Transverse colon (tissue), 4 donors: ENCODE data around the gene MYZAP. TPM values are rescaled to one million over a fixed set of nuclear protein-coding genes. Genes with fewer than 3 reads are reported as not detected.

Experiments
- DNase-seq: peaks from one replicate; pipeline ENCODE4 v3.0.0-alpha.2; 2019
- H3K27ac ChIP-seq, 4 donors: fragments of 200-600 bp; sonication (generic); 2 replicates each; pipeline ENCODE4 v1.5.1; 2016 to 2018; ENCODE audit warnings: inconsistent platforms in 4 of 4
- H3K27me3 ChIP-seq: fragments of 200-600 bp; sonication (generic); 2 replicates; pipeline ENCODE4 v1.5.1; 2017; ENCODE audit warnings: inconsistent platforms
- H3K36me3 ChIP-seq, 4 donors: fragments of 200-600 bp; sonication (generic); 2 replicates each; pipeline ENCODE4 v1.5.1; 2017 to 2019; ENCODE audit warnings: inconsistent platforms in 4 of 4
- H3K4me1 ChIP-seq, 4 donors: fragments of 200-600 bp; sonication (generic); 2 replicates each; pipeline ENCODE4 v1.5.1; 2017 to 2020; ENCODE audit warnings: inconsistent platforms in 4 of 4
- H3K4me3 ChIP-seq, 4 donors: fragments of 200-600 bp; sonication (generic); 1 replicate in 1 of 4; 2 replicates in 3 of 4; pipeline versions ENCODE4 v1.5.1 to v1.6.1; 2017 to 2019; ENCODE audit warnings: inconsistent platforms in 4 of 4
- H3K9me3 ChIP-seq, 2 donors: fragments of 200-600 bp; sonication (generic); 2 replicates each; pipeline ENCODE4 v1.5.1; 2017 to 2019; ENCODE audit warnings: inconsistent platforms in 2 of 2
- CTCF ChIP-seq, 5 experiments: fragments of 200-600 bp in 3 of 5; fragments of 450-650 bp in 2 of 5; sonication (generic) in 3 of 5; IDR thresholded peaks; 1 replicate in 2 of 5; 2 replicates in 3 of 5; pipeline ENCODE4 v1.5.1; 2016 to 2017; ENCODE audit warnings: antibody characterized with exemption in 5 of 5, inconsistent platforms in 3 of 5, mild to moderate bottlenecking in 2 of 5, moderate library complexity in 1 of 5
- EP300 ChIP-seq: sonication (generic); formaldehyde crosslinking; IDR thresholded peaks from one replicate; pipeline ENCODE4 v1.6.1; 2017; ENCODE audit warnings: antibody characterized with exemption, low read depth
- POLR2A ChIP-seq: fragments of 450-650 bp; IDR thresholded peaks from one replicate; pipeline ENCODE4 v1.6.1; 2016; ENCODE audit warnings: antibody characterized with exemption, mild to moderate bottlenecking, moderate library complexity
- POLR2AphosphoS5 ChIP-seq, 3 donors: sonication (generic); formaldehyde crosslinking; IDR thresholded peaks; one replicate each; pipeline ENCODE4 v1.6.1; 2016; ENCODE audit warnings: antibody characterized with exemption in 3 of 3
- WGBS, 2 donors: methylation state at CpG; one replicate each; pipeline ENCODE4 v1.1.5; 2018; ENCODE audit warnings: low coverage in 1 of 2; 5-methylcytosine and 5-hydroxymethylcytosine counted together
- in situ Hi-C, 4 donors: fragments of 200-750 bp; cut with MboI; loops; one replicate each; pipeline versions ENCODE4 v1.15.0 to v1.15.1; 2017; ENCODE audit warnings: low sequenced_read_pairs in 3 of 4, low pct_ligation_motif_present in 1 of 4, low pct_unique_long_range_greater_than_20kb in 1 of 4
- intact Hi-C: fragments of 100-400 bp; cut with DNase I; formaldehyde crosslinking; loops from one replicate; pipeline ENCODE4 v1.15.1; 2023; ENCODE audit warnings: low total_unique reads
- total RNA-seq, 4 donors: library from RNA; depleted of rRNA; stranded (reverse); fragments of >200 nt; gene quantifications; one replicate each; pipeline ENCODE4 v1.1.0, GENCODE V29; 2016

Gene MYZAP
- total RNA-seq, 4 donors from 2014 or later, result 1.00 to 24.3 (median 10.7) TPM

- H3K9me3 ChIP-seq, result no peaks in the 10 kb centered on the region
- WGBS, 2 donors, result 52% methylated on average over 8 of the region's 8 CpGs; no CpG with 5 or more reads in 1 of the 2 donors
- no peaks in the 10 kb centered on the region for H3K27me3 ChIP-seq
- in situ Hi-C loops, result loop anchor here in 1 of 4 donors (25.0 kb wide), 1 partner anchor 435 kb away; the partner anchor contains the start of gene ALDH1A2
- H3K4me1 ChIP-seq, result peaks cover 0 to 4% (median 0%) of the 10 kb centered on the region in 4 donors
- no peak overlapping the region for H3K4me3 ChIP-seq
- no peak for DNase-seq
- intact Hi-C loops, result no loop called here
- TF ChIP-seq EP300 (no peak), CTCF (IDR thresholded peaks at IDR 0.05) (no peak), POLR2A (no peak), POLR2AphosphoS5 (IDR thresholded peaks at IDR 0.05) (no peak)
- H3K36me3 ChIP-seq, result peaks cover 0 to 6% (median 3%) of the 10 kb centered on the region in 4 donors
- no peak overlapping the region for H3K27ac ChIP-seq
Observed at GRCh38 chr15:57626713-57627440, 35.2 kb downstream of the MYZAP start.

- peaks cover 0 to 6% (median 0%) of the 10 kb centered on the region in 4 donors for H3K36me3 ChIP-seq
- H3K27ac ChIP-seq, result no peak overlapping the region
- H3K9me3 ChIP-seq, result no peaks in the 10 kb centered on the region
- TF ChIP-seq CTCF (IDR thresholded peaks at IDR 0.05) (no peak), POLR2AphosphoS5 (IDR thresholded peaks at IDR 0.05) (no peak), POLR2A (no peak), EP300 (no peak)
- in situ Hi-C loops, result loop anchor here in 1 of 4 donors (25.0 kb wide), 1 partner anchor 431 kb away; the partner anchor contains the start of gene ALDH1A2
- WGBS, 2 donors, result 90 to 100% methylated on average over 1 to 5 of the region's 5 CpGs
- intact Hi-C loops, result no loop called here
- H3K4me1 ChIP-seq, result peaks cover 0 to 21% (median 9%) of the 10 kb centered on the region in 4 donors
- H3K27me3 ChIP-seq, result no peaks in the 10 kb centered on the region
- DNase-seq, result no peak
- no peak overlapping the region for H3K4me3 ChIP-seq
Observed at GRCh38 chr15:57631386-57632110, 39.8 kb downstream of the MYZAP start.

GRCh38 chr15:57634290-57634689, 42.6 kb downstream of the MYZAP start:
- H3K27me3 ChIP-seq, result no peaks in the 10 kb centered on the region
- no peak overlapping the region for H3K27ac ChIP-seq
- no peak for TF ChIP-seq CTCF (IDR thresholded peaks at IDR 0.05)
- TF ChIP-seq POLR2AphosphoS5 (IDR thresholded peaks at IDR 0.05), result no peak
- in situ Hi-C loops, result loop anchor here in 1 of 4 donors (25.0 kb wide), 1 partner anchor 428 kb away; the partner anchor contains the start of gene ALDH1A2
- intact Hi-C loops, result no loop called here
- no peaks in the 10 kb centered on the region for H3K9me3 ChIP-seq
- DNase-seq, result no peak
- WGBS, 2 donors, result 88 to 100% methylated on average over 1 to 5 of the region's 5 CpGs
- no peak overlapping the region for H3K4me3 ChIP-seq
- H3K36me3 ChIP-seq, result peaks cover 0 to 6% (median 0%) of the 10 kb centered on the region in 4 donors
- H3K4me1 ChIP-seq, result peaks cover 0 to 19% (median 9%) of the 10 kb centered on the region in 4 donors

- Histone ChIP-seq H3K27ac (peak overlapping the region; percentile 47 to 59 (median 54)), H3K9me3 (no peaks in the 10 kb centered on the region), H3K36me3 (peaks cover 0 to 3% (median 0%) of the 10 kb centered on the region in 4 donors), H3K4me1 (peaks cover 0 to 19% (median 9%) of the 10 kb centered on the region in 4 donors), H3K4me3 (no peak overlapping the region), H3K27me3 (no peaks in the 10 kb centered on the region)
- DNase-seq, result peak; percentile 34
- intact Hi-C loops (no loop called here), in situ Hi-C loops (loop anchor here in 1 of 4 donors (25.0 kb wide), 1 partner anchor 427 kb away; the partner anchor contains the start of gene ALDH1A2)
- 67 to 71% methylated on average over 6 to 7 of the region's 7 CpGs for WGBS, 2 donors
- peak in 1 of 5 experiments; percentile 9 for TF ChIP-seq CTCF (IDR thresholded peaks at IDR 0.05)
- no peak for TF ChIP-seq POLR2A
- no peak for TF ChIP-seq POLR2AphosphoS5 (IDR thresholded peaks at IDR 0.05)
Observed at GRCh38 chr15:57635300-57635909, 43.7 kb downstream of the MYZAP start.
